Spleen (tissue), 7 donors: ENCODE results near the gene PPP1R14B.
A peak's percentile ranks its signal among the peaks of the same experiment; 100 is the strongest.

Source experiments
- POLR2A ChIP-seq, 3 donors: fragments of 450-650 bp; IDR thresholded peaks; one replicate each; pipeline ENCODE4 v1.5.1; 2017; ENCODE audit warnings: antibody characterized with exemption in 3 of 3, mild to moderate bottlenecking in 1 of 3
- POLR2AphosphoS5 ChIP-seq, 3 donors: sonication (generic); formaldehyde crosslinking; IDR thresholded peaks; one replicate each; pipeline ENCODE4 v1.5.1; 2017; ENCODE audit warnings: antibody characterized with exemption in 3 of 3
- TF ChIP-seq, protein P1 (sequence below), 11 experiments: fragments of 200-600 bp in 7 of 11; fragments of 450-650 bp in 4 of 11; sonication (generic) in 4 of 11; IDR thresholded peaks in 8 of 11; conservative IDR thresholded peaks in 3 of 11; 1 replicate in 7 of 11; 2 replicates in 4 of 11; pipeline versions ENCODE4 v1.4.0 to v1.8.0; 2016 to 2021; ENCODE audit warnings: antibody characterized with exemption in 11 of 11, inconsistent platforms in 4 of 11, mild to moderate bottlenecking in 1 of 11
- donor health status: DM: no; HTN: no; CAD: no; lungs with moderate emphysema.
- donor health status: DM: no; HTN: no; CAD: no.
- donor health status: DM: no; HTN: no; CAD: no.

DNA sequence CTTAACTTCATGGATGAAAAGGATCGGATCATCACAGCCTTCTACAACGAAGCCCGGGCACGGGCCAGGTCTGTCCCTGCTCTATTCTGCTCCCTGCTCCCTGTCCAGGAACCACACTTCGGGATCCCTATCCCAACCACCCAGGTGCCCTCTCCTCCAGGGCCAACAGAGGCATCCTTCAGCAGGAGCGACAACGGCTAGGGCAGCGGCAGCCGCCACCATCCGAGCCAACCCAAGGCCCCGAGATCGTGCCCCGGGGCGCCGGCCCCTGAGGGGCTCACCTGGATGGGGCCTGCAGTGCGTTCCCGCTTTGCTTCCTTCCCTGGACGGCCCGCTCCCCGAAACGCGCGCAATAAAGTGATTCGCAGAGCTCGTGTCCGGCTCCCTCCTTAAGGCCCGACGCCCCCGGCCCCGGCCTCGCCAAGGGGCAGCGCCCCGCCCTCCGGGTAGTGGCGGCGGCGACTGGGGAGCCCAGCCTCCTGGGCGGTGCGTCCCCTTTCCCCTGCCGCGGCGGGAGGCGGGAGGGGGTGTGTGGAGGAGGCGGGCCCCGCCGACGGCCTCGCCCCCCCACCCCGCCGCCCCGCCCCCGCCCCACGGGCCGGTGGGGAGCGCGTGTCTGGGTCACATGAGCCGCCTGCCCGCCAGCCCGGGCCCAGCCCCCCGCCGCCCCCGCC, 12.7 kb downstream of the PPP1R14B start, which contains the start of gene VEGFB:
- TF ChIP-seq, protein P1, sequence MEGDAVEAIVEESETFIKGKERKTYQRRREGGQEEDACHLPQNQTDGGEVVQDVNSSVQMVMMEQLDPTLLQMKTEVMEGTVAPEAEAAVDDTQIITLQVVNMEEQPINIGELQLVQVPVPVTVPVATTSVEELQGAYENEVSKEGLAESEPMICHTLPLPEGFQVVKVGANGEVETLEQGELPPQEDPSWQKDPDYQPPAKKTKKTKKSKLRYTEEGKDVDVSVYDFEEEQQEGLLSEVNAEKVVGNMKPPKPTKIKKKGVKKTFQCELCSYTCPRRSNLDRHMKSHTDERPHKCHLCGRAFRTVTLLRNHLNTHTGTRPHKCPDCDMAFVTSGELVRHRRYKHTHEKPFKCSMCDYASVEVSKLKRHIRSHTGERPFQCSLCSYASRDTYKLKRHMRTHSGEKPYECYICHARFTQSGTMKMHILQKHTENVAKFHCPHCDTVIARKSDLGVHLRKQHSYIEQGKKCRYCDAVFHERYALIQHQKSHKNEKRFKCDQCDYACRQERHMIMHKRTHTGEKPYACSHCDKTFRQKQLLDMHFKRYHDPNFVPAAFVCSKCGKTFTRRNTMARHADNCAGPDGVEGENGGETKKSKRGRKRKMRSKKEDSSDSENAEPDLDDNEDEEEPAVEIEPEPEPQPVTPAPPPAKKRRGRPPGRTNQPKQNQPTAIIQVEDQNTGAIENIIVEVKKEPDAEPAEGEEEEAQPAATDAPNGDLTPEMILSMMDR (IDR thresholded peaks at IDR 0.05 in 8 of 11, conservative IDR thresholded peaks at IDR 0.05 in 3 of 11), result no peak
- TF ChIP-seq POLR2A (IDR thresholded peaks at IDR 0.05) (no peak), POLR2AphosphoS5 (IDR thresholded peaks at IDR 0.05) (peak; percentile 81 to 86 (median 81))
